GM12874 (cell line): Measurements from ENCODE around the gene RPL27A.

Experiments
- CTCF ChIP-seq: IDR thresholded peaks from 2 replicates; pipeline ENCODE4 v1.5.1; 2011; ENCODE audit warnings: low read depth, mild to moderate bottlenecking, control low read depth, low read length, moderate library complexity; ENCODE audit not compliant: insufficient read depth

The RPL27A gene

GRCh38 chr11:8676458-8676857 is 6.1 kb upstream of the RPL27A start:
- TF ChIP-seq CTCF = no peak

- TF ChIP-seq CTCF = no peak
These were observed 3.6 kb upstream of the RPL27A start for GRCh38 chr11:8679006-8679405.

DNA sequence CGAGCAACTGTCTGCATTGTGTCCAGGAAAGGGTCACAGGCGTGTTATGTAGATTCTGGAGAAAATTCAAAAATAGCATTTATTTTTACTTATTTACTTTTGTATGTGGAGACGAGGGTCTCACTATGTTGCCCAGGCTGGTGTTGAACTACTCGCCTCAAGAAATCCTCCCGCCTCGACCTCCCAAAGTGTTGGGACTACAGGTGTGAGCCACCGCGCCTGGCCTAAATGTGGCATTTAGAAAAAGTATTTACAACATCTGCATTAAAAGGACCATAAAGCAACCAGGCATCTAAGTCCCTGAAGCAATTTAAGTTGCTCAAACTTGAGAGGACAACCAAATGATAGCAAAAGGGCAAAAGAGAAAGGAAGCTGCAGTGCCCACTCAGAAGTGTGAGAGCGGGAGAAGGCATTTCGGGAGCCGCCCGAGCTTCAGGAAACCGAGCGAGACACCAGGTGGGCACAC is 722 bp upstream of the RPL27A start:
- no peak for TF ChIP-seq CTCF

- no peak for TF ChIP-seq CTCF
These were observed 669 bp downstream of the RPL27A start for GRCh38 chr11:8683115-8683807.

DNA sequence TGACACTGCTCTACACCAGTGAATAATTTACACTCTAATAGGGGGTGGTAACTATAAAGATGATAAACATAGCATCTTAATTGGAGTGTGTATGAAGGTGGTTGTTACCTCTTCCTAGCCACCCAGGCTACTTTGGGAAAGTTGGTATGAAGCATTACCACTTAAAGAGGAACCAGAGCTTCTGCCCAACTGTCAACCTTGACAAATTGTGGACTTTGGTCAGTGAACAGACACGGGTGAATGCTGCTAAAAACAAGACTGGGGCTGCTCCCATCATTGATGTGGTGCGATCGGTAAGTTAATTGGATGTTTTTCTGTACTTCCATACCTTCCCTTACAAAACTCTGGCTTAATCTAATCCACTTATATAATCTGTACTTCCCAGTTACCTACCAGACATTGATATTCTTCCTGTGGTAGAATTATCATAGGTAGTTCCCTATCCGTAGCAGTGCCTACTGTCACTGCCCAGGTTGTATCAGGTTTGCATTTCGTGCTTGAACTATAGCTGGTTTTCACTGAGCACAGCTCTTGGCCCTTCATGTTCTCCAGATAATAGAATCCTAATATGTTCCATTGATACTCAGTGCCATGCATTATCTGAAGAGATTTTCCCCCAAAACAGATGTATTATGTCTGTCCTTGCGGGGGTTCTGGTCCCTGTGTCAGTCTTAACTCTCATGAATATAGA is 2.2 kb downstream of the RPL27A start:
- TF ChIP-seq CTCF = no peak

GRCh38 chr11:8685306-8685705 is 2.7 kb downstream of the RPL27A start:
- no peak for TF ChIP-seq CTCF

- TF ChIP-seq CTCF = no peak
These were observed 3.2 kb downstream of the RPL27A start for GRCh38 chr11:8685820-8686219.
